Calu3 (cell line): ENCODE measurements around the gene COPG2. TPM values are rescaled to one million over a fixed set of nuclear protein-coding genes. Genes with fewer than 3 reads are reported as not detected.

Experiments used
- BruUV-seq: library from RNA; stranded (reverse); fragments of 400-500 nt; replicated peaks from 2 replicates; lab custom pipeline; 2021; lab: Mats Ljungman, UMichigan
- CTCF ChIA-PET: fragments of 300-600 bp; sonication (Branson Sonifier 250); formaldehyde crosslinking; loops from one replicate; lab custom pipeline; 2022; ENCODE audit warnings: antibody characterized with exemption; lab: Charles Lee
- DNase-seq: peaks from one replicate; pipeline ENCODE4 v3.0.0; 2022
- H3K27ac Mint-ChIP-seq: one replicate; pipeline ENCODE4 v1.8.0; 2022; ENCODE audit warnings: mixed read lengths; ENCODE audit not compliant: unreplicated experiment
- H3K27me3 Mint-ChIP-seq: one replicate; pipeline ENCODE4 v1.8.0; 2022; ENCODE audit warnings: mixed read lengths; ENCODE audit not compliant: unreplicated experiment
- H3K36me3 Mint-ChIP-seq: one replicate; pipeline ENCODE4 v1.8.0; 2022; ENCODE audit warnings: mild to moderate bottlenecking, moderate library complexity, mixed read lengths; ENCODE audit not compliant: insufficient read depth, unreplicated experiment
- H3K4me1 Mint-ChIP-seq: one replicate; pipeline ENCODE4 v1.8.0; 2022; ENCODE audit warnings: mild to moderate bottlenecking, low read depth, mixed read lengths; ENCODE audit not compliant: unreplicated experiment
- H3K4me3 Mint-ChIP-seq: one replicate; pipeline ENCODE4 v1.8.0; 2022; ENCODE audit warnings: mild to moderate bottlenecking, low read depth, moderate library complexity, mixed read lengths; ENCODE audit not compliant: unreplicated experiment
- H3K9me3 Mint-ChIP-seq: one replicate; pipeline ENCODE4 v1.8.0; 2022; ENCODE audit warnings: low read depth, mixed read lengths; ENCODE audit not compliant: unreplicated experiment
- CTCF ChIP-seq: fragments of 200-600 bp; IDR thresholded peaks from one replicate; pipeline ENCODE4 v1.8.0; 2022; ENCODE audit warnings: antibody characterized with exemption; ENCODE audit not compliant: unreplicated experiment
- intact Hi-C: fragments of 100-400 bp; cut with micrococcal nuclease; formaldehyde crosslinking; loops from one replicate; pipeline ENCODE4 v1.10.0; 2022; ENCODE audit not compliant: unreplicated experiment
- total RNA-seq: library from RNA; stranded (reverse); gene quantifications from 2 replicates; pipeline ENCODE4 v1.2.3, GENCODE V29; 2022

The COPG2 gene
- total RNA-seq, 1 experiment from 2014 or later: 18.2 TPM

DNA sequence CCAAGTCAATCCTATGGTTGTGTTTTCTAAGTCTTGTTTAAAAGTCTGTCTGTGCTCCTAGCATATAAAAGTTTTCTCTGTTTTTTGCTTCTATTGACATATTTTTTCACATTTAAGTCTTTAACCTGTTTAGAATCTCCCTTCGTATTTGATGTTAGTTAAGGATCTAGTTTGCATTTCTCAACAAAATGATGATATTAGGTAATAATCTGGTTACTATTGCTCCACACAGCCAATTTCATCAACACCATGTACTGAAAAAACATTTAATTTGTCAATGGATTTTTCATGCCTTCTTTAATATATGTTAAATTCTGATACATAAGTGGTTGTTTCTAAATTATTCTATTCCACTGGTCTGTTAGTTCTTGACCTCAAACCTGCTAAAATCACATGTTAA, 35.3 kb upstream of the COPG2 start:
- CTCF ChIA-PET: no interaction called here
- H3K9me3 Mint-ChIP-seq: peaks cover 3% of the 10 kb centered on the region
- TF ChIP-seq CTCF: no peak
- no TSS peak for BruUV-seq
- H3K27me3 Mint-ChIP-seq: peaks cover 34% of the 10 kb centered on the region
- no peak for DNase-seq
- H3K4me1 Mint-ChIP-seq: no peaks in the 10 kb centered on the region
- intact Hi-C loops: no loop called here
- no peak overlapping the region for H3K27ac Mint-ChIP-seq
- H3K4me3 Mint-ChIP-seq: no peak overlapping the region
- H3K36me3 Mint-ChIP-seq: no peaks in the 10 kb centered on the region

DNA sequence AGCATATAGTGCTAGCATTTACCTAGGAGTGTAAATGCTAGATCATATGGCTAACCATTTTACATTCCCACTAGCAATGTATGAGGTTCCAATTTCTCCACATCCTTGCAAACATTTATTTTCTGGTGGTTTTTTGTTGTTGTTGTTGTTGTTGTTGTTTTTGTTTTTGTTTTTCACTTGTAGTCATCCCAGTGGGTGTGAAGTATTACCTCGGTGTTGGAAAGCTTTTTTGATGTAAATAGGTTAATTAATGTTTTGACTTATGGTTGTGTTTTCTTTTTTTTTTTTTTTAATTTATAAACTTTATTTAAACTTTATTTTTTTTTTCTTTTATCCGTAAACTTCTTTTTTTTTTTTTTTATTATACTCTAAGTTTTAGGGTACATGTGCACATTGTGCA, 33.1 kb upstream of the COPG2 start:
- Mint-ChIP-seq H3K9me3 (no peaks in the 10 kb centered on the region), H3K27me3 (peaks cover 12% of the 10 kb centered on the region), H3K27ac (no peak overlapping the region), H3K36me3 (no peaks in the 10 kb centered on the region), H3K4me1 (no peaks in the 10 kb centered on the region), H3K4me3 (no peak overlapping the region)
- no peak for TF ChIP-seq CTCF
- CTCF ChIA-PET: interaction anchor here (0.7 kb wide), 1 partner anchor 12 kb away, joined by 4 read pairs; no protein-coding TSS in a partner anchor
- intact Hi-C loops: no loop called here
- no peak for DNase-seq
- no TSS peak for BruUV-seq

DNA sequence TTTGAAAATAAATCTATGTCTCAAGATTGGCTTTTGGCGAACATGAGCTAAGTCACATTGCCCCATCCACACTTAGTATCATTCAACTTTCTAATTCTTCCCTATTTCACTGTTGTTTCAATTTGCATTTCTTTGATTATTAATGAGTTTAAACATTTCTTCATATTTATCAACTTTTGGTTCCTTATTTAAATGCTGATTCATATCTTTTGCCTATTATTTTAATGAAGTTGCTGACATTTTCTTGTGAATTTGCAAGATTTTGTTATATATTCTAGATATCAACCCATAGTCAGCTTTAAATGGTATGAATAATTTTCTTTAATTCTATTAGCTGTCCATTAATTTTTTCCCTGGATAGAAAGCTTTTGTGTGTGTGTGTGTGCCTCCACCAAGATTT, 32.2 kb upstream of the COPG2 start:
- no peak overlapping the region for H3K4me3 Mint-ChIP-seq
- H3K36me3 Mint-ChIP-seq: no peaks in the 10 kb centered on the region
- no TSS peak for BruUV-seq
- DNase-seq: no peak
- intact Hi-C loops: no loop called here
- no peak overlapping the region for H3K27ac Mint-ChIP-seq
- TF ChIP-seq CTCF: no peak
- CTCF ChIA-PET: no interaction called here
- H3K27me3 Mint-ChIP-seq: peaks cover 4% of the 10 kb centered on the region
- no peaks in the 10 kb centered on the region for H3K9me3 Mint-ChIP-seq
- H3K4me1 Mint-ChIP-seq: no peaks in the 10 kb centered on the region

DNA sequence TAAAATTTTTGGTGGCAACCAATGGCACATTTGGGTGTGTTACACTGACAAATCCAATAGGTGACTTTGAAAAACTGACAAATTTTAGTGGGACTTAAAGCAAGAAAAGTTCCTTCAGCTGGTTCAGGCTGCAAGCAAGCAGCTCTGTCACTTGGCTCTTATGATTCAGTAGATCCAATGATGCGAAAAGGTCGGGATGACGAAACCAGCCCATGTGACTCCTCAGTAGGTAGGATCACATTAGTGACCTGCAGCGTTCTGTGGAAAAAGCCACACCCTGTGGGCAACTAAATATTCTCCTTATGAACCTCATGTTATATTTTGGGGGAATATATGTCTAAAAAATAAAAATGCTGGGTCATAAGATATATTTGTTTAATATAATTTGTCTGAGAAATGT, 31.1 kb upstream of the COPG2 start:
- BruUV-seq: no TSS peak
- no peak for TF ChIP-seq CTCF
- CTCF ChIA-PET: no interaction called here
- Mint-ChIP-seq H3K9me3 (no peaks in the 10 kb centered on the region), H3K4me3 (no peak overlapping the region), H3K4me1 (no peaks in the 10 kb centered on the region), H3K36me3 (no peaks in the 10 kb centered on the region), H3K27ac (no peak overlapping the region), H3K27me3 (no peaks in the 10 kb centered on the region)
- DNase-seq: no peak
- intact Hi-C loops: loop anchor here (5.0 kb wide), 1 partner anchor 457 kb away; no protein-coding TSS in a partner anchor
